GM06990 (cell line): ENCODE measurements around the gene CAPN11.

Source experiments
- DNase-seq: peaks from one replicate; pipeline ENCODE4 v3.0.0-alpha.2; 2011; ENCODE audit not compliant: insufficient read length; ENCODE audit errors: extremely low read depth
- H3K27me3 ChIP-seq: replicated peaks from 2 replicates; pipeline ENCODE4 v1.6.0; 2011; ENCODE audit warnings: low read length; ENCODE audit not compliant: control insufficient read depth, insufficient read depth
- H3K36me3 ChIP-seq: 2 replicates; pipeline ENCODE4 v1.5.1; 2011; ENCODE audit warnings: low read length; ENCODE audit not compliant: control insufficient read depth, insufficient read depth
- H3K4me3 ChIP-seq: replicated peaks from 2 replicates; pipeline ENCODE4 v1.5.1; 2011; ENCODE audit warnings: low read depth, mild to moderate bottlenecking, control low read depth, low read length
- CTCF ChIP-seq: IDR thresholded peaks from 2 replicates; pipeline ENCODE4 v1.5.1; 2011; ENCODE audit warnings: low read length, control low read depth, mild to moderate bottlenecking, inconsistent platforms; ENCODE audit not compliant: insufficient read depth, poor library complexity, severe bottlenecking

The CAPN11 gene

GRCh38 chr6:44158770-44159228 is at the start of gene CAPN11:
CAPN11 (plus strand) TSS chr6:44158820; CDS start chr6:44158849, 29 bp downstream.
- Histone ChIP-seq H3K4me3 (no peak within 1 kb of the TSS), H3K36me3 (no peaks in the 10 kb centered on the region), H3K27me3 (no peaks in the 10 kb centered on the region; the same call in 1 of the 2 replicates)
- DNase-seq = no peak
- TF ChIP-seq CTCF = no peak

- no peak for TF ChIP-seq CTCF
Measured at GRCh38 chr6:44109212-44109611, 49.4 kb upstream of the CAPN11 start.

GRCh38 chr6:44110005-44110676 is 48.5 kb upstream of the CAPN11 start:
- DNase-seq = no peak
- H3K36me3 ChIP-seq = peaks cover 32% of the 10 kb centered on the region

More at GRCh38 chr6:44109212-44109611, 49.4 kb upstream of the CAPN11 start:
- no peak for DNase-seq
- H3K27me3 ChIP-seq = no peaks in the 10 kb centered on the region
- H3K36me3 ChIP-seq = peaks cover 34% of the 10 kb centered on the region
- no peak overlapping the region for H3K4me3 ChIP-seq

GRCh38 chr6:44110966-44111365 is 47.7 kb upstream of the CAPN11 start:
- Histone ChIP-seq H3K27me3 (no peaks in the 10 kb centered on the region), H3K36me3 (peaks cover 33% of the 10 kb centered on the region), H3K4me3 (no peak overlapping the region)
- DNase-seq = no peak
- no peak for TF ChIP-seq CTCF

More at GRCh38 chr6:44110005-44110676, 48.5 kb upstream of the CAPN11 start:
- Histone ChIP-seq H3K4me3 (no peak overlapping the region), H3K27me3 (no peaks in the 10 kb centered on the region)
- TF ChIP-seq CTCF = no peak

GRCh38 chr6:44111434-44112417 is 46.9 kb upstream of the CAPN11 start:
- H3K36me3 ChIP-seq = peaks cover 33% of the 10 kb centered on the region
- no peak for DNase-seq
- no peak for TF ChIP-seq CTCF
- H3K27me3 ChIP-seq = no peaks in the 10 kb centered on the region
- no peak overlapping the region for H3K4me3 ChIP-seq
